ENCODE data around the gene RASGRP4.
"Not testable (repeated sequence)": the region's sequence is repeated elsewhere in the genome, so short reads cannot be mapped to it uniquely, and the experiment has no call there.

The RASGRP4 gene

GRCh38 chr19:38367041-38367440 lies 59.0 kb downstream of the RASGRP4 start:
- DNase-seq (ENCODE audit: insufficient read length, low spot score) = no peak
- no peak for FAIRE-seq
- no peak for TF ChIP-seq CTCF (IDR thresholded peaks at IDR 0.05; ENCODE audit: insufficient read depth, missing control alignments)

DNA sequence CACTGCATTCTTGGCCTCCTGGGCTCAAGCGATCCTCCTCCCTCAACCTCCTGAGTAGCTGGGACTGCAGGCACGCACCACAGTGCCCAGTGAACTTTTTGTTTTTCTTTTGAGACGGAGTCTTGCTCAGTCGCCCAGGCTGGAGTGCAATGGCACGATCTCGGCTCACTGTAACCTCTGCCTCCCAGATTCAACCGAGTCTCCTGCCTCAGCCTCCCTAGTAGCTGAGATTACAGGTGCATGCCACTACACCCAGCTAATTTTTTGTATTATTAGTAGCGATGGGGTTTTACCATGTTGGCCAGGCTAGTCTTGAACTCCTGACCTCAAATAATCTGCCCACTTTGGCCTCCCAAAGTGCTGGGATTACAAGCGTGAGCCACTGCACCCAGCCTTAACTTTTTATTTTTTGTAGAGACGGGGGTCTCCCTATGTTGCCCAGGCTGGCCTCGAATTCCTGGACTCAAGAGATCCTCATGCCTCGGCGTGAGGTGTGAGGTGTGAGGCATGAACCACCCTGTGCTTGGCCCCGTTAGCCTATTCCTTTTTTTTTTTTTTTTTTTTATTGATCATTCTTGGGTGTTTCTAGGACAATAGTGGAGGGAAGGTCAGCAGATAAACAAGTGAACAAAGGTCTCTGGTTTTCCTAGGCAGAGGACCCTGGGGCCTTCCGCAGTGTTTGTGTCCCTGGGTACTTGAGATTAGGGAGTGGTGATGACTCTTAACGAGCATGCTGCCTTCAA lies 62.9 kb downstream of the RASGRP4 start:
- not testable (repeated sequence) for DNase-seq (ENCODE audit: insufficient read length, low spot score); FAIRE-seq

GRCh38 chr19:38362076-38362945 lies 63.7 kb downstream of the RASGRP4 start:
- no peak for TF ChIP-seq CTCF (IDR thresholded peaks at IDR 0.05; ENCODE audit: insufficient read depth, missing control alignments)
- FAIRE-seq (no peak), DNase-seq (ENCODE audit: insufficient read length, low spot score) (peak; percentile 60)

GRCh38 chr19:38361633-38362075 lies 64.4 kb downstream of the RASGRP4 start:
- DNase-seq (ENCODE audit: insufficient read length, low spot score) = peak; percentile 81
- no peak for TF ChIP-seq CTCF (IDR thresholded peaks at IDR 0.05; ENCODE audit: insufficient read depth, missing control alignments)
- FAIRE-seq = no peak

GRCh38 chr19:38360839-38361631 lies 65.0 kb downstream of the RASGRP4 start:
- TF ChIP-seq CTCF (IDR thresholded peaks at IDR 0.05; ENCODE audit: insufficient read depth, missing control alignments) = no peak
- FAIRE-seq = no peak
- DNase-seq (ENCODE audit: insufficient read length, low spot score) = no peak

DNA sequence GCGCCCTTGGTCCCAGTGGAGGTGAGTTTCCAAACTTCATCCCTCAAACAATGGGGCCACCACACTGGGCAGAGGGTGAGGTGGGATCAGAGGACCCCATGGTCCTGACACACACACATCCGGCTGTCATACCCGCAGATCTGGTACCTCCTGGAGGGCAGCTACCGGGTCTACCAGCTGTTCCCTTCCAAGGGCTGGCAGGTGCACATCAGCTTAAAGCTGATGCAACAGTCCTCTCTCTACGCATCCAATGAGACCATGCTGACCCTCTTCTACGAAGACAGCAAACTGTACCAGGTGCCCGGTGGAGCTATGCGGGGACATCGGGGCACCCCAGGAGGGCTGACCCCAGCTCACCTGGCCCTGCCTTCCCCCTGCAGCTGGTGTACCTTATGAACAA lies 65.7 kb downstream of the RASGRP4 start:
- no peak for TF ChIP-seq CTCF (IDR thresholded peaks at IDR 0.05; ENCODE audit: insufficient read depth, missing control alignments)
- no peak for FAIRE-seq
- DNase-seq (ENCODE audit: insufficient read length, low spot score) = no peak
